ENCODE data around the gene CHRNG.
A peak's percentile ranks its signal among the peaks of the same experiment; 100 is the strongest.

CHRNG gene

DNA sequence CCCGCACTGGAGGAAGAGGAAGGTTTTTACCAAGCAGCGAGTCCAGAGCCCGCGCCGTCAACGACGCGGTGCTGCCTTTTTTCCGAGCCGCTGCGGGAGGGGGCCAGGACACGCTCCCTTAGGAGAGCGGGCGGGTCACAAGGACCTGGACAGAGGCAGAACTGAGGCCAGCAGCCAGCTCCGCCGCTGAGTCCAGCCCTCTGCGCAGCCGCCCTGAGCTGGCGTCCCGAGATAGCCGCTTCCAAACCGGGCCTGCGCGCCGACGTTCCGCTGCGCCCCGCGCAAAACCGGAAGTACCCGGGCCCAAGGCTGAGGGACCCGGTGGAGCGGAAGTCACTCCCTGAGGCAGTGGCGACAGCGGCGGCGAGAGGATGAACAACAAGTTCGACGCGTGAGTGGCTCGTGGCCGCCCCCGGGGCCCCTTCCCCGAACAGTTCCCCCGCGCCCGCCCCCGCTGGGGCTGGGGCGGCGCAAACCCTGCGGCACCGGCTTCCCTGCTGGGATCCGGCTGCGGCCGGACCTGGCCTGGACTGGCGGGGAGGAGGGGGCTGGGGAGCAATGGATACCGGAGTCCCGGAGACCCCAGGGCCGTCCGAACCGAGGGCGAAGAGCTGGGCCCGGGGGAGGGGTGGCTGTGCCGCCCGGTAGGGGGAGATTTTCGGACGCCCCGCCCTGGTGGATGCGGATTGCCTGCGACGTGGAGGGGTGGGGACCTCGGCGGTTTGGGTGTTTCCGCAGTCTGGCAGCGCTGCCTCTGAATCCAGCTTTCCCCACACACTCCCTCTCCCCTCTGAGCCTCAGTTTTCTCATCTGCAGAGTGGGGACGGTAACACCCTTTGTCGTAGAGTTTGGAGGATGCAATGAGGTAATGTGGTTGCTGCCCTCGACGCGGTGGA, 11.1 kb downstream of the CHRNG start, which contains the start of the genes EIF4E2 and TIGD1:
TSS of gene EIF4E2 (plus strand) at position 336 of the 896 bp plus-strand sequence. CDS start at position 372, 36 bp downstream.
TSS of gene TIGD1 (minus strand) at position 204 of the 896 bp plus-strand sequence. CDS start 675 bp downstream, outside the sequence.
- TF ChIP-seq, protein P1, sequence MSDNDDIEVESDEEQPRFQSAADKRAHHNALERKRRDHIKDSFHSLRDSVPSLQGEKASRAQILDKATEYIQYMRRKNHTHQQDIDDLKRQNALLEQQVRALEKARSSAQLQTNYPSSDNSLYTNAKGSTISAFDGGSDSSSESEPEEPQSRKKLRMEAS (IDR thresholded peaks at IDR 0.05): peak; percentile 88
- peak; percentile 90 for TF ChIP-seq ZBTB7A (IDR thresholded peaks at IDR 0.05; ENCODE audit: low read depth)
- peak; percentile 96 for TF ChIP-seq TAF1 (IDR thresholded peaks at IDR 0.05; ENCODE audit: low read depth)
- TF ChIP-seq, protein P2, sequence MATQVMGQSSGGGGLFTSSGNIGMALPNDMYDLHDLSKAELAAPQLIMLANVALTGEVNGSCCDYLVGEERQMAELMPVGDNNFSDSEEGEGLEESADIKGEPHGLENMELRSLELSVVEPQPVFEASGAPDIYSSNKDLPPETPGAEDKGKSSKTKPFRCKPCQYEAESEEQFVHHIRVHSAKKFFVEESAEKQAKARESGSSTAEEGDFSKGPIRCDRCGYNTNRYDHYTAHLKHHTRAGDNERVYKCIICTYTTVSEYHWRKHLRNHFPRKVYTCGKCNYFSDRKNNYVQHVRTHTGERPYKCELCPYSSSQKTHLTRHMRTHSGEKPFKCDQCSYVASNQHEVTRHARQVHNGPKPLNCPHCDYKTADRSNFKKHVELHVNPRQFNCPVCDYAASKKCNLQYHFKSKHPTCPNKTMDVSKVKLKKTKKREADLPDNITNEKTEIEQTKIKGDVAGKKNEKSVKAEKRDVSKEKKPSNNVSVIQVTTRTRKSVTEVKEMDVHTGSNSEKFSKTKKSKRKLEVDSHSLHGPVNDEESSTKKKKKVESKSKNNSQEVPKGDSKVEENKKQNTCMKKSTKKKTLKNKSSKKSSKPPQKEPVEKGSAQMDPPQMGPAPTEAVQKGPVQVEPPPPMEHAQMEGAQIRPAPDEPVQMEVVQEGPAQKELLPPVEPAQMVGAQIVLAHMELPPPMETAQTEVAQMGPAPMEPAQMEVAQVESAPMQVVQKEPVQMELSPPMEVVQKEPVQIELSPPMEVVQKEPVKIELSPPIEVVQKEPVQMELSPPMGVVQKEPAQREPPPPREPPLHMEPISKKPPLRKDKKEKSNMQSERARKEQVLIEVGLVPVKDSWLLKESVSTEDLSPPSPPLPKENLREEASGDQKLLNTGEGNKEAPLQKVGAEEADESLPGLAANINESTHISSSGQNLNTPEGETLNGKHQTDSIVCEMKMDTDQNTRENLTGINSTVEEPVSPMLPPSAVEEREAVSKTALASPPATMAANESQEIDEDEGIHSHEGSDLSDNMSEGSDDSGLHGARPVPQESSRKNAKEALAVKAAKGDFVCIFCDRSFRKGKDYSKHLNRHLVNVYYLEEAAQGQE (IDR thresholded peaks at IDR 0.05; ENCODE audit: low read depth): peak; percentile 48; the same call in 1 of the 2 replicates
- peak; percentile 72 for TF ChIP-seq EGR1 (IDR thresholded peaks at IDR 0.05)
- TF ChIP-seq RAD21 (IDR thresholded peaks at IDR 0.05; ENCODE audit: low read depth): no peak
- peak; percentile 69 for TF ChIP-seq YY1 (IDR thresholded peaks at IDR 0.05; ENCODE audit: low read depth)
- no peak for TF ChIP-seq EP300 (IDR thresholded peaks at IDR 0.05; ENCODE audit: borderline replicate concordance)
- no peak for TF ChIP-seq NFIC (IDR thresholded peaks at IDR 0.05)
- TF ChIP-seq, protein P3, sequence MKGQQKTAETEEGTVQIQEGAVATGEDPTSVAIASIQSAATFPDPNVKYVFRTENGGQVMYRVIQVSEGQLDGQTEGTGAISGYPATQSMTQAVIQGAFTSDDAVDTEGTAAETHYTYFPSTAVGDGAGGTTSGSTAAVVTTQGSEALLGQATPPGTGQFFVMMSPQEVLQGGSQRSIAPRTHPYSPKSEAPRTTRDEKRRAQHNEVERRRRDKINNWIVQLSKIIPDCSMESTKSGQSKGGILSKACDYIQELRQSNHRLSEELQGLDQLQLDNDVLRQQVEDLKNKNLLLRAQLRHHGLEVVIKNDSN (IDR thresholded peaks at IDR 0.05): peak; percentile 61
- no peak; the same call in 1 of the 2 replicates for TF ChIP-seq TEAD4 (IDR thresholded peaks at IDR 0.05)
- no peak for TF ChIP-seq CREB1 (IDR thresholded peaks at IDR 0.05; ENCODE audit: low read depth)
- no peak for TF ChIP-seq CEBPB (IDR thresholded peaks at IDR 0.05)
- TF ChIP-seq TCF12 (IDR thresholded peaks at IDR 0.05; ENCODE audit: low read depth): peak; percentile 79
- no peak for TF ChIP-seq FOXM1 (IDR thresholded peaks at IDR 0.05; ENCODE audit: borderline replicate concordance, low read depth)

DNA sequence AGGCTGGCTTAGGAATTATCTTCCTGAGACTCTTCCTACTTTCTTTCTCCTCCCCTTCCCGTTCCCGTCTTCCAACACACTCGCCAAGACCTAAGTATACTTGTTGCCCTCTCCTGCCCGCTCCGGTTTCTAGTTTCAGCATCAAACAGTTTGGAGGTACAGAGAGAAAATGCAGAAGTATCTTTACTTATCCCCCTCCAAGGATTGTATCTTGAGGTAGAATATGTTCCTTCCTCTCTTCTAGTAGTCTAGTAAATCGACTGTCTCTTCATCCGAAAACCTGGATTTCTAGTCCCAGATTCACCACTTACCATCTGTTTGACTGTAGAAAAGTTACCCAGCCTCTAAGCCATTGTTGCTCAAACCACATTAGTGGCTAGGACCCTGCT, 11.8 kb downstream of the CHRNG start:
- TF ChIP-seq EP300 (IDR thresholded peaks at IDR 0.05; ENCODE audit: borderline replicate concordance): no peak
- TF ChIP-seq YY1 (IDR thresholded peaks at IDR 0.05; ENCODE audit: low read depth): no peak
- TF ChIP-seq, protein P1 (IDR thresholded peaks at IDR 0.05): no peak
- TF ChIP-seq TCF12 (IDR thresholded peaks at IDR 0.05; ENCODE audit: low read depth): no peak
- TF ChIP-seq TEAD4 (IDR thresholded peaks at IDR 0.05): no peak
- TF ChIP-seq NFIC (IDR thresholded peaks at IDR 0.05): no peak
- TF ChIP-seq ZBTB7A (IDR thresholded peaks at IDR 0.05; ENCODE audit: low read depth): no peak
- TF ChIP-seq RAD21 (IDR thresholded peaks at IDR 0.05; ENCODE audit: low read depth): no peak
- TF ChIP-seq EGR1 (IDR thresholded peaks at IDR 0.05): no peak
- no peak for TF ChIP-seq FOXM1 (IDR thresholded peaks at IDR 0.05; ENCODE audit: borderline replicate concordance, low read depth)

DNA sequence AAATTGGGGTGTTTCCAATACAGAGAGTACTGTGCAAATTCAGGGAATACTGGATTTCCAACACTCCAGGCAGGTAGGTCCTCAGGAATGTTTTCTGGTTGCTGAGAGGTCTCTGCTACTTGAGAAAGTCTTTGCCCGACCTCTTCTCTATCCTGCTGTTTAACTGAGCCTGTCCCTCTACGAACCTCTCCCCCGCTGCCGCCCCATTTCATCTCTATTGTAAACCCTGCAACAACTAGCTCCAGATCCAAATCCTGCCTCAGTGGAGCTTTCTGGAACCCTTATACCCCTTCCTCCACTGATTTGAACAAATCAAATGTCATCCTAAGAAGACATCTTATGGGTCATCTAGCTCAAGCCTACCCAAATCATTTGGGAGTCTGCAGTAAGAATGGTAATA, 12.3 kb downstream of the CHRNG start:
- TF ChIP-seq TCF12 (IDR thresholded peaks at IDR 0.05; ENCODE audit: low read depth) (no peak), TEAD4 (IDR thresholded peaks at IDR 0.05) (no peak), RAD21 (IDR thresholded peaks at IDR 0.05; ENCODE audit: low read depth) (no peak), EGR1 (IDR thresholded peaks at IDR 0.05) (no peak), CEBPB (IDR thresholded peaks at IDR 0.05) (no peak), CREB1 (IDR thresholded peaks at IDR 0.05; ENCODE audit: low read depth) (no peak), NFIC (IDR thresholded peaks at IDR 0.05) (no peak), FOXM1 (IDR thresholded peaks at IDR 0.05; ENCODE audit: borderline replicate concordance, low read depth) (no peak), ZBTB7A (IDR thresholded peaks at IDR 0.05; ENCODE audit: low read depth) (no peak)
- TF ChIP-seq, protein P3 (IDR thresholded peaks at IDR 0.05): no peak

DNA sequence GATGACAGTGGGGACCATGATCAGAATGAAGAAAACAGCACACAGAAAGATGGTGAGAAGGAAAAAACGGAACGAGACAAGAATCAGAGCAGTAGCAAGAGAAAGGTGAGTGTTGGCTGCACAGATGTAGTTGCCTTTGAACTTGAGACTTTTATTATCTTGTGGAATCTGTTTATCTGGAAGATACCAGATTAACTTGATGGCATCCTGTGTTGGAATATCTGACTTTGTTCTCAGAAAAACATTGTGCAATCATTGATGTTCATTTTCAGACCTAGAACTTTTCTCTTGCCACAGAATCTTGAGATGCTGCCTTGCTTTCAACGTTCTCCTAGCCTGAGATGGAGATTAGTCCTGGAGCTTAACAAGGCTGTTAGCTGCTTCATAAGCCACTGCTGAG, 16.9 kb downstream of the CHRNG start:
- no peak for TF ChIP-seq YY1 (IDR thresholded peaks at IDR 0.05; ENCODE audit: low read depth)

DNA sequence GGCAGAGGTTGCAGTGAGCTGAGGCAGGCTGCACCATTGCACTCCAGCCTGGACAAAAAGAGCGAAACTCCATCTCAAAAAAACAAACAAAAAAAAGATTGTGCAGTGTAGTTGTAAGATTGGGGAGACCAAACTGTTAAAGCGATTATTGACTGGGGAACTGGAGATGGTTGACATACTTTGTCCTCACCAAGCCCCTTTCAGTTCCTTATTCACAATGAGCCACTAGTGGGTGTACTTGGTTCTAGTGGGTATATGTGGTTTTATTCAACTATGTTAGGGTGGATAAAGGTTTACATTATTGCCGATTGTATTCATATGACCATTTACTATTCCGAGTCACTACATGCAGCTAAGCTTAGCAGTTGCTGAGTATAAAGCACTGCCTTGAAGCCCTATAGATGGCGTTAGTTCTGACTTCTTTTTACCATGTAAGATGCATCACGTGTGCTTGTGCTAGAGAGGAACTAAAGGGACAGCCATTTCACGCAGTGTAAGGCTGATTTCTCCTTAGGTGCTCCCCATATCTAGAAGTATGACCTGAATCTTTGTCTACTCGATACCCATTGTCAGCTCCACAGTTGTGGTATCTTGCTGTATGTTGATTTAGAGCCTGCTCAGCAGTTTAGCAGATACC, 23.1 kb downstream of the CHRNG start:
- TF ChIP-seq CREB1 (IDR thresholded peaks at IDR 0.05; ENCODE audit: low read depth) (no peak), EP300 (IDR thresholded peaks at IDR 0.05; ENCODE audit: borderline replicate concordance) (no peak), YY1 (IDR thresholded peaks at IDR 0.05; ENCODE audit: low read depth) (no peak), TCF12 (IDR thresholded peaks at IDR 0.05; ENCODE audit: low read depth) (no peak), ZBTB7A (IDR thresholded peaks at IDR 0.05; ENCODE audit: low read depth) (no peak), FOXM1 (IDR thresholded peaks at IDR 0.05; ENCODE audit: borderline replicate concordance, low read depth) (no peak), CEBPB (IDR thresholded peaks at IDR 0.05) (no peak), EGR1 (IDR thresholded peaks at IDR 0.05) (no peak), TEAD4 (IDR thresholded peaks at IDR 0.05) (no peak)
- TF ChIP-seq, protein P1 (IDR thresholded peaks at IDR 0.05): no peak
- TF ChIP-seq, protein P3 (IDR thresholded peaks at IDR 0.05): no peak

DNA sequence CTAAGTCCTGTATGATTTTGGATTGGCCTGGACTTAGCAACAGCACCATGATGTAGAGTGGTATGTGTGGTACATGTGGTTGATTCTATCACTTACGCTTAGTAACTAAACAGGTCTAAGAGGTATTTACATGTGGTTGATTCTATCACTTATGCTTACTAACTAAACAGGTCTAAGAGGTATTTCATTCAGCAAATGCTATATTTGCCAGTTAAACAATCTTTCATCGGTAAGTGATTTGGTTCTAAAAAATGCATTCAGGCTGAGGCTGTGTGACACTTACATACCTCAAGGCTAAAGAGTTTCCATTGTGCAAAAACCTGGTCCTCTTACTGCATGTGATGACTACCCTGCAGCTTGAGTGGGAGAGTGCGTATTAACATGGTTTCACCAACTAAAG, 24.1 kb downstream of the CHRNG start:
- TF ChIP-seq RAD21 (IDR thresholded peaks at IDR 0.05; ENCODE audit: low read depth): no peak
- TF ChIP-seq TCF12 (IDR thresholded peaks at IDR 0.05; ENCODE audit: low read depth): no peak
- TF ChIP-seq, protein P3 (IDR thresholded peaks at IDR 0.05): no peak
- TF ChIP-seq CEBPB (IDR thresholded peaks at IDR 0.05): no peak
- TF ChIP-seq, protein P1 (IDR thresholded peaks at IDR 0.05): no peak
- no peak for TF ChIP-seq CREB1 (IDR thresholded peaks at IDR 0.05; ENCODE audit: low read depth)
- TF ChIP-seq EP300 (IDR thresholded peaks at IDR 0.05; ENCODE audit: borderline replicate concordance): no peak
- no peak for TF ChIP-seq EGR1 (IDR thresholded peaks at IDR 0.05)
- TF ChIP-seq TEAD4 (IDR thresholded peaks at IDR 0.05): no peak
- no peak for TF ChIP-seq NFIC (IDR thresholded peaks at IDR 0.05)
- TF ChIP-seq, protein P2 (IDR thresholded peaks at IDR 0.05; ENCODE audit: low read depth): no peak
- no peak for TF ChIP-seq TAF1 (IDR thresholded peaks at IDR 0.05; ENCODE audit: low read depth)
